Nephron progenitor cell (in vitro differentiated cells): ENCODE data around the gene BCL6.

Experiments used
- DNase-seq: peaks from one replicate; pipeline ENCODE4 v3.0.0; 2021
- H3K27ac Mint-ChIP-seq: 2 replicates; pipeline ENCODE4 v1.8.0; 2021; ENCODE audit warnings: mild to moderate bottlenecking, moderate library complexity, mixed read lengths
- H3K27me3 Mint-ChIP-seq: 2 replicates; pipeline ENCODE4 v1.8.0; 2021; ENCODE audit warnings: mild to moderate bottlenecking, low read depth, mixed read lengths; ENCODE audit not compliant: poor library complexity
- H3K36me3 Mint-ChIP-seq: 2 replicates; pipeline ENCODE4 v1.8.0; 2021; ENCODE audit warnings: low read depth, mixed read lengths
- H3K4me1 Mint-ChIP-seq: 2 replicates; pipeline ENCODE4 v1.8.0; 2021; ENCODE audit warnings: mixed read lengths
- H3K4me3 Mint-ChIP-seq: 2 replicates; pipeline ENCODE4 v1.8.0; 2021; ENCODE audit warnings: mild to moderate bottlenecking, moderate library complexity, mixed read lengths
- H3K9me3 Mint-ChIP-seq: 2 replicates; pipeline ENCODE4 v1.8.0; 2021; ENCODE audit warnings: mild to moderate bottlenecking, moderate library complexity, mixed read lengths
- TF ChIP-seq, protein P1 (sequence below): fragments of 200-600 bp; sonication (generic); IDR thresholded peaks from 2 replicates; pipeline ENCODE4 v1.5.0; 2021; ENCODE audit warnings: antibody characterized with exemption

The BCL6 gene

DNA sequence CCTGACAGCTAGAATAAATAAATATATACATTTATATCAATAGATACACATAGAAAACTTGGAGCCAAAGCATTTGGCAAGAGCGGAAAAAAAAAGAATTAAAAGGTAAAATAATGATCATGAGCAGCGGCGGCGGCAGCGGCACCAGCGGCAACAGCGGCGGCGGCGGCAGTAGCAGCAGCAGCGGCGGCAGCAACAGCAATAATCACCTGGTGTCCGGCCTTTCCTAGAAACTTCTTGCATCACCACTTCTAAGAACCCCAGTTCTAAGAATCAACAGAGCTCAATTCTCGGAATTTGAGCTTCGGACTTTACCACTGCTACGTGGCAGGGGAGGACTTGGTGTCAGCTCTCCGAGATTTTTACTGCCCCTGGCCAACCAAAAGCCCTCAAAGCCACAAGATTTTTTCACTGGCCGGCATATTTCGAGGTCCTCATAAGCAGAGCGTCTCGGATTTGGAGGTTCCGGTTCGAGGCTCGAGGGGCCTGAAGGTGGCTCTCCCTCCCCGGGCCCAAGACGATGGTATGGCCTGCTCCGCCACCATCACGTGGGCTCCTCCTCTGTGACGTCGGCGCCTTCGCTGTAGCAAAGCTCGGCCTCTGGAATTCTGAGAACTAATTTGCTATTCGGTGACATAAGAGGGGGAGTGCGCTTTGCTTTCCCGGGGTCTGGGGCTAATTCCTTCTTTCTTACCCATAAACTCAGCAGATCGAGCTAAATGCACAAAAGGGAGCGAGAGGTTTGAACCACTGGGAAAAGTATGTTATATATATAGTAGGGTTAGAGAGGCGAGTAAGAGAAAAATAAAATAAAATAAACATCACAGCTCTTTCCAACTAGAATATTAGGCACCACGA, at the start of gene BCL6:
Gene BCL6 (minus strand): TSS at position 268 of the 858 bp plus-strand sequence. CDS start 11,775 bp downstream, outside the sequence.
- DNase-seq = peak; percentile 85
- Mint-ChIP-seq H3K27ac (peak within 1 kb of the TSS; percentile 100), H3K36me3 (no peaks in the 10 kb centered on the region), H3K4me1 (peaks cover 89% of the 10 kb centered on the region), H3K4me3 (peak within 1 kb of the TSS; percentile 99), H3K9me3 (no peaks in the 10 kb centered on the region), H3K27me3 (peaks cover 10% of the 10 kb centered on the region)
- TF ChIP-seq, protein P1, sequence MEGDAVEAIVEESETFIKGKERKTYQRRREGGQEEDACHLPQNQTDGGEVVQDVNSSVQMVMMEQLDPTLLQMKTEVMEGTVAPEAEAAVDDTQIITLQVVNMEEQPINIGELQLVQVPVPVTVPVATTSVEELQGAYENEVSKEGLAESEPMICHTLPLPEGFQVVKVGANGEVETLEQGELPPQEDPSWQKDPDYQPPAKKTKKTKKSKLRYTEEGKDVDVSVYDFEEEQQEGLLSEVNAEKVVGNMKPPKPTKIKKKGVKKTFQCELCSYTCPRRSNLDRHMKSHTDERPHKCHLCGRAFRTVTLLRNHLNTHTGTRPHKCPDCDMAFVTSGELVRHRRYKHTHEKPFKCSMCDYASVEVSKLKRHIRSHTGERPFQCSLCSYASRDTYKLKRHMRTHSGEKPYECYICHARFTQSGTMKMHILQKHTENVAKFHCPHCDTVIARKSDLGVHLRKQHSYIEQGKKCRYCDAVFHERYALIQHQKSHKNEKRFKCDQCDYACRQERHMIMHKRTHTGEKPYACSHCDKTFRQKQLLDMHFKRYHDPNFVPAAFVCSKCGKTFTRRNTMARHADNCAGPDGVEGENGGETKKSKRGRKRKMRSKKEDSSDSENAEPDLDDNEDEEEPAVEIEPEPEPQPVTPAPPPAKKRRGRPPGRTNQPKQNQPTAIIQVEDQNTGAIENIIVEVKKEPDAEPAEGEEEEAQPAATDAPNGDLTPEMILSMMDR = no peak

DNA sequence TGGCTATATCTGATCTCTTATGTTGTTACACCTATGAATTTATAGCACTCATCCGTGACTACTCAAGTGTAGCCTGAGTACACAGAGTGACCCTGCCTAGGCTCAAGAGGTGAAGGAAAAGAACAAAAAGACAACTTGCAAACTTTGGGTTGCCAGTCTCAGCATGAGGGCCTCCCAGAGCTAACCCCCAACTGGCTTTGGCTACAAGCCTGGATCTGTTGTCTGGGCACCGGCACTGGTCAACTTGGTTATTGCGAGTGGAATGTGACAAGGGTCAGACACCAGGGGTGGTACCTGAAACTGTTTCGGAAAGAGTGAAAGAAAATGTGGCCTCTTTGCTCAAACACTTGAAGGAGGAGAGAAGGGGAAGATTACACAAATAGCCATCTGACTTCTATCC, 49.5 kb upstream of the BCL6 start:
- TF ChIP-seq, protein P1 = no peak
- H3K4me3 Mint-ChIP-seq = no peak overlapping the region
- no peaks in the 10 kb centered on the region for H3K36me3 Mint-ChIP-seq
- peaks cover 22% of the 10 kb centered on the region for H3K4me1 Mint-ChIP-seq
- no peak for DNase-seq
- H3K27me3 Mint-ChIP-seq = peaks cover 2% of the 10 kb centered on the region
- peaks cover 3% of the 10 kb centered on the region for H3K9me3 Mint-ChIP-seq
- no peak overlapping the region for H3K27ac Mint-ChIP-seq

DNA sequence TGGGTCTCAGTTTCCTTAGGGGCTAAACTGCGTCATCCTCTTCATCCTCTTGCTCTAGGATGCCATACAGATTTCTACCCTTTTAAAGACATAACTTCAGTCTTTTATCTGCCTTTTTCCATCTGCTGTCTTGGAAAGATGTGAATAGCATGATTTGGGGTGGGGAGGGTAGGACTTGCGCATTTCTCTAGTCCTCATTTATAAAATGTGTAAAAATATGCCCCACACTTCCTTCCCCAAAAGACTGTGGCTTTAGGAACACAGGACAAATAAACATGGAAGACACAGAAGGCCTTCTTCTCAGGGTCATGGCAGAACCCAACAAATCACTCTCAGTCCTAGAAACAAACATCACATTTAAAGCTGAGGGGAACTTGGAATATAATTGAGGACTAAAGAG, 48.4 kb upstream of the BCL6 start:
- DNase-seq = no peak
- TF ChIP-seq, protein P1 = no peak
- Mint-ChIP-seq H3K27ac (no peak overlapping the region), H3K4me1 (peaks cover 23% of the 10 kb centered on the region), H3K9me3 (peaks cover 2% of the 10 kb centered on the region), H3K36me3 (no peaks in the 10 kb centered on the region), H3K27me3 (peaks cover 2% of the 10 kb centered on the region), H3K4me3 (no peak overlapping the region)

DNA sequence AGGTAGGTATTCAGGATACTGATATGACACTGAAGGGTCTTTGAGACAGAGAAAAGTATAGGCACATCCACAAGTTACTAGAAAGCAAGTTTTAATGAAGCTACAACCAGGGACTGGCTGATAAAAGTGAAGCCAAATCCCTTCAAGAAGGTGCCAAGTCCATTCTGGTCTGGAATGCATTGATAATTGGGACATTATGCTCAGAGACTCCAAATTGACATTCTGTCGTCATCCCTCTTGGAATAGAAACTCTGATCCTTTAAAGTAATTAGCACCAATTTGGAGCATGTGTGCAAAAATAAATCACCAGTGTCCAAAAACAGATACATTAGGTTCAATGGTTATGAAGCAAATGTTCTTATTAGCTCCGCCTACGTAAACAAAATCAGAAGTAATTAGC, 47.3 kb upstream of the BCL6 start:
- DNase-seq = no peak
- H3K4me3 Mint-ChIP-seq = no peak overlapping the region
- TF ChIP-seq, protein P1 = no peak

DNA sequence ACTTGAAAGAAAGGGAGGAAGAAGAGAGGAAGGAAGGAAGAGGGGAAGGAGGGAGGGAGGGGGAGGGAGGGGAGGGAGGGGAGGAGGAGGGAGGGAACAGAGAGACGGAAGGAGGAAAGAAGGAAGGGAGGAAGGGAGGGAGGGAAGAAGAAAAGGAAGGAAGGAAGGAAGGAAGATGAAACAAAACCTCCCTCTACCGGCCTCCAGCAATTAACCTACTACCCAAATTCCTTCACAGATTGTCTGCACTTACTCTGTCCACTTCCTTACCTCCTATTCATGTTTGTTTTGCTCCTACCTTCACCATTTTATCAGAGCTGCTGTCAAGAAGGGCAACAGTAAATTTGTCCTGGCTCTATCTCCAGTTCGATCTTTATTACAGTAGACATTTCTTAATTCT, 44.6 kb upstream of the BCL6 start:
- TF ChIP-seq, protein P1 = no peak
- H3K27ac Mint-ChIP-seq = no peak overlapping the region
- no peak for DNase-seq
- H3K4me3 Mint-ChIP-seq = no peak overlapping the region
- no peaks in the 10 kb centered on the region for H3K36me3 Mint-ChIP-seq
- peaks cover 19% of the 10 kb centered on the region for H3K4me1 Mint-ChIP-seq
- H3K9me3 Mint-ChIP-seq = no peaks in the 10 kb centered on the region
- H3K27me3 Mint-ChIP-seq = peaks cover 2% of the 10 kb centered on the region

More for the DNA sequence above, 47.3 kb upstream of the BCL6 start:
- Mint-ChIP-seq H3K36me3 (no peaks in the 10 kb centered on the region), H3K27me3 (peaks cover 2% of the 10 kb centered on the region), H3K4me1 (peaks cover 19% of the 10 kb centered on the region), H3K9me3 (no peaks in the 10 kb centered on the region), H3K27ac (no peak overlapping the region)
